Immature natural killer cell (primary cell): ENCODE results near the gene PPT2. TPM values are rescaled to one million over a fixed set of nuclear protein-coding genes. Genes with fewer than 3 reads are reported as not detected.
A peak's percentile ranks its signal among the peaks of the same experiment; 100 is the strongest.

ENCODE experiments used
- DNase-seq, 3 donors: peaks; one replicate each; pipeline ENCODE4 v3.0.0; 2022; ENCODE audit warnings: mixed read lengths in 1 of 3
- H3K27ac Mint-ChIP-seq, 6 donors: one replicate each; pipeline ENCODE4 v1.8.0; 2020; ENCODE audit warnings: mixed read lengths in 6 of 6, mild to moderate bottlenecking in 5 of 6, inconsistent platforms in 4 of 6, moderate library complexity in 3 of 6
- H3K27me3 Mint-ChIP-seq, 3 donors: one replicate each; pipeline ENCODE4 v1.8.0; 2020 to 2021; ENCODE audit warnings: low read depth in 3 of 3, mild to moderate bottlenecking in 3 of 3, mixed read lengths in 3 of 3, moderate library complexity in 3 of 3, inconsistent platforms in 1 of 3
- H3K36me3 Mint-ChIP-seq, 3 donors: one replicate each; pipeline ENCODE4 v1.8.0; 2020; ENCODE audit warnings: mixed read lengths in 3 of 3, inconsistent platforms in 2 of 3, mild to moderate bottlenecking in 2 of 3
- H3K4me1 Mint-ChIP-seq, 2 donors: one replicate each; pipeline ENCODE4 v1.8.0; 2020; ENCODE audit warnings: inconsistent platforms in 2 of 2, mild to moderate bottlenecking in 2 of 2, mixed read lengths in 2 of 2, moderate library complexity in 1 of 2
- H3K4me3 Mint-ChIP-seq, 5 donors: one replicate each; pipeline ENCODE4 v1.8.0; 2020; ENCODE audit warnings: mild to moderate bottlenecking in 5 of 5, mixed read lengths in 5 of 5, inconsistent platforms in 3 of 5, moderate library complexity in 3 of 5
- H3K9me3 Mint-ChIP-seq, 6 donors: one replicate each; pipeline ENCODE4 v1.8.0; 2020; ENCODE audit warnings: mild to moderate bottlenecking in 6 of 6, mixed read lengths in 6 of 6, inconsistent platforms in 4 of 6, moderate library complexity in 3 of 6
- polyA plus RNA-seq, 3 donors: library from polyadenylated mRNA; unstranded; fragments of 300-500 nt; fragmentation: Illumina TruSeq; gene quantifications; one replicate each; pipeline ENCODE4 v1.2.3, GENCODE V29; 2021

PPT2 gene
- 10 to 100 TPM; 13.1 to 17.0 (median 16.0) TPM for polyA plus RNA-seq

GRCh38 chr6:32153564-32154513 is at the start of gene PPT2:
PPT2 (plus strand) TSS chr6:32154141; CDS start chr6:32154595, 454 bp downstream.
- H3K4me1 Mint-ChIP-seq = peaks cover 34 to 49% of the 10 kb centered on the region in 2 donors

GRCh38 chr6:32105433-32105832 is 48.5 kb upstream of the PPT2 start:
- Mint-ChIP-seq H3K9me3 (no peaks in the 10 kb centered on the region), H3K36me3 (no peaks in the 10 kb centered on the region), H3K27ac (no peak overlapping the region), H3K4me1 (peaks cover 0 to 7% of the 10 kb centered on the region in 2 donors), H3K4me3 (no peak overlapping the region), H3K27me3 (peaks cover 5 to 27% (median 13%) of the 10 kb centered on the region in 3 donors)
- DNase-seq = no peak

More at GRCh38 chr6:32153564-32154513, at the start of gene PPT2:
- DNase-seq = peak; percentile 83 to 85 (median 84)
- Mint-ChIP-seq H3K27ac (peak within 1 kb of the TSS; percentile 89 to 99 (median 94)), H3K9me3 (no peaks in the 10 kb centered on the region), H3K36me3 (peaks cover 7 to 15% (median 8%) of the 10 kb centered on the region in 3 donors), H3K27me3 (peaks cover 9 to 16% (median 11%) of the 10 kb centered on the region in 3 donors), H3K4me3 (peak within 1 kb of the TSS; percentile 95 to 100 (median 99))

GRCh38 chr6:32107406-32107805 is 46.5 kb upstream of the PPT2 start:
- H3K36me3 Mint-ChIP-seq = no peaks in the 10 kb centered on the region
- no peak overlapping the region for H3K27ac Mint-ChIP-seq
- H3K9me3 Mint-ChIP-seq = no peaks in the 10 kb centered on the region
- H3K4me3 Mint-ChIP-seq = no peak overlapping the region
- no peak for DNase-seq
- peaks cover 2 to 18% (median 13%) of the 10 kb centered on the region in 3 donors for H3K27me3 Mint-ChIP-seq
- H3K4me1 Mint-ChIP-seq = peaks cover 0 to 7% of the 10 kb centered on the region in 2 donors

GRCh38 chr6:32108094-32108627 is 45.8 kb upstream of the PPT2 start:
- no peak for DNase-seq
- Mint-ChIP-seq H3K4me3 (no peak overlapping the region), H3K27ac (peak overlapping the region in 1 of 6 donors; percentile 30), H3K27me3 (peaks cover 2 to 18% (median 13%) of the 10 kb centered on the region in 3 donors), H3K36me3 (no peaks in the 10 kb centered on the region), H3K9me3 (no peaks in the 10 kb centered on the region), H3K4me1 (peaks cover 0 to 9% of the 10 kb centered on the region in 2 donors)

GRCh38 chr6:32108727-32109113 is 45.2 kb upstream of the PPT2 start:
- Mint-ChIP-seq H3K4me1 (peaks cover 0 to 13% of the 10 kb centered on the region in 2 donors), H3K27ac (no peak overlapping the region), H3K36me3 (no peaks in the 10 kb centered on the region), H3K4me3 (no peak overlapping the region), H3K27me3 (peaks cover 4 to 18% (median 13%) of the 10 kb centered on the region in 3 donors), H3K9me3 (no peaks in the 10 kb centered on the region)
- no peak for DNase-seq

GRCh38 chr6:32109114-32109764 is 44.7 kb upstream of the PPT2 start, which contains the start of gene TNXB:
TNXB (minus strand) TSS chr6:32109338; CDS start chr6:32098198, 11,140 bp downstream.
- peaks cover 0 to 13% of the 10 kb centered on the region in 2 donors for H3K4me1 Mint-ChIP-seq
- peaks cover 4 to 14% (median 11%) of the 10 kb centered on the region in 3 donors for H3K27me3 Mint-ChIP-seq
- H3K36me3 Mint-ChIP-seq = no peaks in the 10 kb centered on the region
- H3K27ac Mint-ChIP-seq = peak within 1 kb of the TSS in 2 of 6 donors; percentile 21 to 42
- no peak for DNase-seq
- no peak within 1 kb of the TSS for H3K4me3 Mint-ChIP-seq
- H3K9me3 Mint-ChIP-seq = no peaks in the 10 kb centered on the region

GRCh38 chr6:32109765-32110160 is 44.2 kb upstream of the PPT2 start:
- peaks cover 0 to 13% of the 10 kb centered on the region in 2 donors for H3K4me1 Mint-ChIP-seq
- no peak for DNase-seq
- H3K9me3 Mint-ChIP-seq = no peaks in the 10 kb centered on the region

GRCh38 chr6:32110632-32111031 is 43.3 kb upstream of the PPT2 start:
- H3K4me3 Mint-ChIP-seq = no peak overlapping the region
- no peak for DNase-seq
- H3K27me3 Mint-ChIP-seq = peaks cover 4 to 11% (median 5%) of the 10 kb centered on the region in 3 donors
- H3K27ac Mint-ChIP-seq = no peak overlapping the region
- peaks cover 0 to under 1% (median 0%) of the 10 kb centered on the region in 3 donors for H3K36me3 Mint-ChIP-seq
- H3K9me3 Mint-ChIP-seq = no peaks in the 10 kb centered on the region
- H3K4me1 Mint-ChIP-seq = peaks cover 0 to 13% of the 10 kb centered on the region in 2 donors

More at GRCh38 chr6:32109765-32110160, 44.2 kb upstream of the PPT2 start:
- H3K36me3 Mint-ChIP-seq = no peaks in the 10 kb centered on the region
- no peak overlapping the region for H3K4me3 Mint-ChIP-seq
- peak overlapping the region in 2 of 6 donors; percentile 21 to 42 for H3K27ac Mint-ChIP-seq
- H3K27me3 Mint-ChIP-seq = peaks cover 4 to 11% (median 9%) of the 10 kb centered on the region in 3 donors

GRCh38 chr6:32111424-32112066 is 42.4 kb upstream of the PPT2 start:
- Mint-ChIP-seq H3K27me3 (peaks cover 3 to 11% (median 5%) of the 10 kb centered on the region in 3 donors), H3K4me3 (no peak overlapping the region), H3K4me1 (peaks cover 0 to 13% of the 10 kb centered on the region in 2 donors), H3K36me3 (peaks cover 0 to 7% (median under 1%) of the 10 kb centered on the region in 3 donors), H3K9me3 (no peaks in the 10 kb centered on the region), H3K27ac (peak overlapping the region in 3 of 6 donors; percentile 8 to 24 (median 21))
- DNase-seq = no peak

- no peak overlapping the region for H3K4me3 Mint-ChIP-seq
- peaks cover 0 to 9% (median 4%) of the 10 kb centered on the region in 3 donors for H3K36me3 Mint-ChIP-seq
- peaks cover 0 to 13% of the 10 kb centered on the region in 2 donors for H3K4me1 Mint-ChIP-seq
- no peaks in the 10 kb centered on the region for H3K9me3 Mint-ChIP-seq
- H3K27me3 Mint-ChIP-seq = peaks cover 3 to 11% (median 5%) of the 10 kb centered on the region in 3 donors
- DNase-seq = no peak
- H3K27ac Mint-ChIP-seq = peak overlapping the region in 3 of 6 donors; percentile 9 to 71 (median 21)
Observed at GRCh38 chr6:32112431-32112980, 41.4 kb upstream of the PPT2 start.

- DNase-seq = no peak
- peaks cover 3 to 7% (median 4%) of the 10 kb centered on the region in 3 donors for H3K27me3 Mint-ChIP-seq
- peak overlapping the region in 5 of 6 donors; percentile 12 to 94 (median 23) for H3K27ac Mint-ChIP-seq
- no peak overlapping the region for H3K4me3 Mint-ChIP-seq
- no peaks in the 10 kb centered on the region for H3K9me3 Mint-ChIP-seq
- H3K36me3 Mint-ChIP-seq = peaks cover 0 to 9% (median 4%) of the 10 kb centered on the region in 3 donors
- H3K4me1 Mint-ChIP-seq = peaks cover under 1 to 11% of the 10 kb centered on the region in 2 donors
Observed at GRCh38 chr6:32113386-32114352, 40.3 kb upstream of the PPT2 start.

- Mint-ChIP-seq H3K27ac (peak overlapping the region in 4 of 6 donors; percentile 16 to 59 (median 23)), H3K9me3 (no peaks in the 10 kb centered on the region), H3K36me3 (peaks cover 4 to 16% (median 5%) of the 10 kb centered on the region in 3 donors), H3K27me3 (peaks cover 0 to 4% (median 3%) of the 10 kb centered on the region in 3 donors), H3K4me3 (no peak overlapping the region), H3K4me1 (peaks cover 6 to 11% of the 10 kb centered on the region in 2 donors)
- DNase-seq = no peak
Observed at GRCh38 chr6:32114796-32115195, 39.1 kb upstream of the PPT2 start.
